Measurements from ENCODE around the gene KLHDC7B.

The KLHDC7B gene

GRCh38 chr22:50522806-50523438, 22.8 kb upstream of the KLHDC7B start:
- ATAC-seq (ENCODE audit: low read depth) (no peak), DNase-seq (ENCODE audit: low spot score in 2 of 2) (no peak)
- Mint-ChIP-seq H3K4me1 (peaks cover 20% of the 10 kb centered on the region), H3K4me3 (peak overlapping the region; percentile 5), H3K9me3 (no peaks in the 10 kb centered on the region), H3K27ac (no peak overlapping the region), H3K27me3 (no peaks in the 10 kb centered on the region), H3K36me3 (peaks cover 5% of the 10 kb centered on the region)

- no peak overlapping the region for H3K27ac Mint-ChIP-seq
- no peak for ATAC-seq (ENCODE audit: low read depth)
- peak overlapping the region; percentile 5 for H3K4me3 Mint-ChIP-seq
Observed at GRCh38 chr22:50523458-50523805, 22.3 kb upstream of the KLHDC7B start.

GRCh38 chr22:50523806-50524675, 21.7 kb upstream of the KLHDC7B start:
- no peak for ATAC-seq (ENCODE audit: low read depth)
- Mint-ChIP-seq H3K27ac (peak overlapping the region; percentile 95), H3K9me3 (no peaks in the 10 kb centered on the region), H3K4me1 (peaks cover 24% of the 10 kb centered on the region), H3K27me3 (no peaks in the 10 kb centered on the region), H3K4me3 (peak overlapping the region; percentile 88), H3K36me3 (peaks cover 5% of the 10 kb centered on the region)
- peak in 1 of 2 donors; percentile 20 for DNase-seq (ENCODE audit: low spot score in 2 of 2)

More at GRCh38 chr22:50523458-50523805, 22.3 kb upstream of the KLHDC7B start:
- no peak for DNase-seq (ENCODE audit: low spot score in 2 of 2)
- peaks cover 5% of the 10 kb centered on the region for H3K36me3 Mint-ChIP-seq
- H3K27me3 Mint-ChIP-seq: no peaks in the 10 kb centered on the region
- H3K4me1 Mint-ChIP-seq: peaks cover 21% of the 10 kb centered on the region
- no peaks in the 10 kb centered on the region for H3K9me3 Mint-ChIP-seq

GRCh38 chr22:50524676-50525103, 21.0 kb upstream of the KLHDC7B start:
- ATAC-seq (ENCODE audit: low read depth) (no peak), DNase-seq (ENCODE audit: low spot score in 2 of 2) (no peak)
- Mint-ChIP-seq H3K36me3 (peaks cover 5% of the 10 kb centered on the region), H3K4me3 (peak overlapping the region; percentile 88), H3K9me3 (no peaks in the 10 kb centered on the region), H3K4me1 (peaks cover 24% of the 10 kb centered on the region), H3K27me3 (no peaks in the 10 kb centered on the region), H3K27ac (peak overlapping the region; percentile 95)

- H3K4me1 Mint-ChIP-seq: peaks cover 24% of the 10 kb centered on the region
- peak within 1 kb of the TSS; percentile 88 for H3K4me3 Mint-ChIP-seq
- peak; percentile 58 for ATAC-seq (ENCODE audit: low read depth)
- H3K27me3 Mint-ChIP-seq: no peaks in the 10 kb centered on the region
- H3K9me3 Mint-ChIP-seq: no peaks in the 10 kb centered on the region
- peaks cover 5% of the 10 kb centered on the region for H3K36me3 Mint-ChIP-seq
- DNase-seq (ENCODE audit: low spot score in 2 of 2): peak; percentile 96 to 97
- H3K27ac Mint-ChIP-seq: peak within 1 kb of the TSS; percentile 95
Observed at GRCh38 chr22:50525104-50525857, 20.4 kb upstream of the KLHDC7B start, which contains the start of gene SCO2. SCO2 (minus strand) TSS chr22:50525598; CDS start chr22:50524411, 1,187 bp downstream.

- Mint-ChIP-seq H3K27me3 (no peaks in the 10 kb centered on the region), H3K4me3 (peak overlapping the region; percentile 88), H3K36me3 (peaks cover 5% of the 10 kb centered on the region), H3K9me3 (no peaks in the 10 kb centered on the region), H3K4me1 (peaks cover 24% of the 10 kb centered on the region), H3K27ac (peak overlapping the region; percentile 95)
- DNase-seq (ENCODE audit: low spot score in 2 of 2) (no peak), ATAC-seq (ENCODE audit: low read depth) (no peak)
Observed at GRCh38 chr22:50525858-50526107, 19.9 kb upstream of the KLHDC7B start.

GRCh38 chr22:50526108-50526833, 19.4 kb upstream of the KLHDC7B start:
- DNase-seq (ENCODE audit: low spot score in 2 of 2) (peak; percentile 82 to 95), ATAC-seq (ENCODE audit: low read depth) (peak; percentile 26)
- Mint-ChIP-seq H3K36me3 (peaks cover 3% of the 10 kb centered on the region), H3K27me3 (no peaks in the 10 kb centered on the region), H3K9me3 (no peaks in the 10 kb centered on the region), H3K27ac (peak overlapping the region; percentile 95), H3K4me3 (peak overlapping the region; percentile 88), H3K4me1 (peaks cover 24% of the 10 kb centered on the region)

- DNase-seq (ENCODE audit: low spot score in 2 of 2): peak in 1 of 2 donors; percentile 38
- Mint-ChIP-seq H3K36me3 (peaks cover 1% of the 10 kb centered on the region), H3K27ac (peak overlapping the region; percentile 93), H3K4me3 (peak overlapping the region; percentile 88), H3K27me3 (no peaks in the 10 kb centered on the region), H3K9me3 (no peaks in the 10 kb centered on the region), H3K4me1 (peaks cover 24% of the 10 kb centered on the region)
- ATAC-seq (ENCODE audit: low read depth): no peak
Observed at GRCh38 chr22:50526834-50527801, 18.6 kb upstream of the KLHDC7B start.

- Mint-ChIP-seq H3K27me3 (no peaks in the 10 kb centered on the region), H3K4me3 (peak overlapping the region; percentile 88), H3K9me3 (no peaks in the 10 kb centered on the region), H3K27ac (peak overlapping the region; percentile 93), H3K4me1 (peaks cover 28% of the 10 kb centered on the region), H3K36me3 (no peaks in the 10 kb centered on the region)
- no peak for DNase-seq (ENCODE audit: low spot score in 2 of 2)
- no peak for ATAC-seq (ENCODE audit: low read depth)
Observed at GRCh38 chr22:50527921-50528681, 17.6 kb upstream of the KLHDC7B start.

GRCh38 chr22:50528682-50529415, 16.9 kb upstream of the KLHDC7B start:
- Mint-ChIP-seq H3K4me3 (peak overlapping the region; percentile 56), H3K27me3 (no peaks in the 10 kb centered on the region), H3K36me3 (no peaks in the 10 kb centered on the region), H3K9me3 (no peaks in the 10 kb centered on the region), H3K27ac (peak overlapping the region; percentile 37), H3K4me1 (peaks cover 33% of the 10 kb centered on the region)
- DNase-seq (ENCODE audit: low spot score in 2 of 2): no peak
- ATAC-seq (ENCODE audit: low read depth): no peak

- DNase-seq (ENCODE audit: low spot score in 2 of 2) (no peak), ATAC-seq (ENCODE audit: low read depth) (no peak)
- Mint-ChIP-seq H3K4me1 (peaks cover 34% of the 10 kb centered on the region), H3K27me3 (no peaks in the 10 kb centered on the region), H3K4me3 (peak overlapping the region; percentile 89), H3K27ac (peak overlapping the region; percentile 98), H3K36me3 (no peaks in the 10 kb centered on the region), H3K9me3 (no peaks in the 10 kb centered on the region)
Observed at GRCh38 chr22:50529416-50529896, 16.2 kb upstream of the KLHDC7B start.
